A673 (cell line): ENCODE data around the gene MAPK11. TPM values are rescaled to one million over a fixed set of nuclear protein-coding genes. Genes with fewer than 3 reads are reported as not detected.

Experiments used
- BruUV-seq: library from RNA; stranded (reverse); fragments of 400-500 nt; replicated peaks from 2 replicates; lab custom pipeline; 2021; lab: Mats Ljungman, UMichigan
- CTCF ChIA-PET: fragments of 300-600 bp; sonication (Branson Sonifier 250); formaldehyde crosslinking; loops from one replicate; lab custom pipeline; 2022; ENCODE audit warnings: antibody characterized with exemption; lab: Charles Lee
- POLR2A ChIA-PET: fragments of 300-600 bp; sonication (Branson Sonifier 250); formaldehyde crosslinking; loops from one replicate; lab custom pipeline; 2022; ENCODE audit warnings: antibody characterized with exemption; ENCODE audit not compliant: low non-redundant PET; lab: Charles Lee
- DNase-seq: peaks from one replicate; pipeline ENCODE4 v3.0.0-alpha.2; 2015; ENCODE audit warnings: low spot score
- H3K27ac ChIP-seq: fragments of 200-600 bp; sonication (generic); 2 replicates; pipeline ENCODE4 v1.5.1; 2016; ENCODE audit warnings: mixed run types, low read depth, mild to moderate bottlenecking, mixed read lengths, antibody characterized with exemption, low read length; ENCODE audit not compliant: poor library complexity, severe bottlenecking
- H3K27me3 ChIP-seq: fragments of 200-600 bp; sonication (generic); replicated peaks from 2 replicates; pipeline ENCODE4 v1.6.1; 2017; ENCODE audit warnings: mixed run types, low read depth, mild to moderate bottlenecking, mixed read lengths, antibody characterized with exemption, low read length; ENCODE audit not compliant: insufficient read depth, poor library complexity
- H3K36me3 ChIP-seq: fragments of 200-600 bp; sonication (generic); 2 replicates; pipeline ENCODE4 v1.6.1; 2016; ENCODE audit warnings: mixed run types, mild to moderate bottlenecking, mixed read lengths, antibody characterized with exemption, low read length; ENCODE audit not compliant: insufficient read depth, poor library complexity, severe bottlenecking
- H3K4me1 ChIP-seq: fragments of 200-600 bp; sonication (generic); 2 replicates; pipeline ENCODE4 v1.6.1; 2017; ENCODE audit warnings: mixed run types, mild to moderate bottlenecking, mixed read lengths, antibody characterized with exemption, low read length; ENCODE audit not compliant: insufficient read depth, poor library complexity, severe bottlenecking
- H3K4me3 ChIP-seq: fragments of 200-600 bp; sonication (generic); 2 replicates; pipeline ENCODE4 v1.5.1; 2016; ENCODE audit warnings: low read depth, mixed run types, mild to moderate bottlenecking, mixed read lengths, low read length; ENCODE audit not compliant: poor library complexity, severe bottlenecking
- H3K9me3 ChIP-seq: fragments of 200-600 bp; sonication (generic); 2 replicates; pipeline ENCODE4 v1.6.1; 2016; ENCODE audit warnings: mixed run types, low read depth, mild to moderate bottlenecking, mixed read lengths, antibody characterized with exemption, low read length; ENCODE audit not compliant: poor library complexity, severe bottlenecking
- EZH2 ChIP-seq: fragments of 200-600 bp; sonication (generic); IDR thresholded peaks from 2 replicates; pipeline ENCODE4 v1.6.1; 2017; ENCODE audit warnings: borderline replicate concordance, low read depth, mild to moderate bottlenecking, mixed read lengths, antibody characterized with exemption, low read length; ENCODE audit not compliant: poor library complexity, severe bottlenecking
- intact Hi-C: fragments of 100-400 bp; cut with micrococcal nuclease; formaldehyde crosslinking; loops from one replicate; pipeline ENCODE4 v1.10.0; 2022; ENCODE audit not compliant: unreplicated experiment
- total RNA-seq: library from RNA; stranded (reverse); gene quantifications from 2 replicates; pipeline ENCODE4 v1.2.3, GENCODE V29; 2021
- TF ChIP-seq, protein P1 (sequence below): fragments of 300-800, 200-600 bp; sonication (generic); conservative IDR thresholded peaks from 2 replicates; pipeline ENCODE4 v1.5.1; 2017; ENCODE audit warnings: low read depth, mild to moderate bottlenecking, antibody characterized with exemption, low read length, moderate library complexity, mixed read lengths

Gene MAPK11
- total RNA-seq, 1 experiment from 2014 or later, result 5.4 TPM

DNA sequence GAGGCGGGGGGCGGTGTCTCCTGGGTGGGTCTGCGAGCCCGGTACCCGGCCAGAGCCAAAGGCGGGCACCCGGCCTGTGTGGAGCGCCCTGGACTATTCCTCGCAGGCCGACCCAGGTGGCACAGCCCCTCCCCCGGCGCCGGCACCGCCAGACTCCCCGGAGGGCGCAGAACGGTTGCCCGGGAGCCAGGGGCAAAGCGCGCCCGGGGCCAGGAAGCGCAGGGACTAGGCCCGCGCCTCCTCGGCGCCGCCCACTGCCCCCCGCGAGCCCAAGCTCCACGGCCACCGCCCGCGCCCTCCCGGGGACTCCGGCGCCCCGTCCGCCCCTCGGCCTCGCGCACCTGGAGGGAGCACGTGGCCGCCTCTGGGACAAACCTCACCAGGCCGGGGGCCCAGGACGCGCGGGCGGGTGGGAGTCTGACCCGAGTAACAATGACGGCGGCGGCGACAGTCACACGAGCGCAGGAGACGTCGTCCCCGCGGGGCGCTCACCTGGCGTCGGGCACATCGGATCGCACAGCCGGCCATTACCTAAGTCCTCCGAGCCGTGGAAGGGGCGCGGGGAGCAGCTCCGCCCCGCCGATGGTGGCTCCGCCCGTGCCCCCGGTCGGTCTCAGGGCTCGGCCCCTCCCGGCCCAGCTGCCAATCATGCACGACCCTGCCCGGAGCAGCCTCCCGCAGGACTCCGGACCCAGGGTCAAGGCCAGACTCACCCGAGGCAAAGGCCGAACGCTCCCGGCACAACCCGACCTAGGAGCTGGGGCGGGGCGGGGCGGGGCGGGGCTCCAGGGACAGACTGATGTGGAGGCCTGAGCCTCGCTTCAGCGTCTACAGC lies 29.8 kb upstream of the MAPK11 start:
- peaks cover 4% of the 10 kb centered on the region for H3K36me3 ChIP-seq
- no peak for TF ChIP-seq EZH2
- TF ChIP-seq, protein P1, sequence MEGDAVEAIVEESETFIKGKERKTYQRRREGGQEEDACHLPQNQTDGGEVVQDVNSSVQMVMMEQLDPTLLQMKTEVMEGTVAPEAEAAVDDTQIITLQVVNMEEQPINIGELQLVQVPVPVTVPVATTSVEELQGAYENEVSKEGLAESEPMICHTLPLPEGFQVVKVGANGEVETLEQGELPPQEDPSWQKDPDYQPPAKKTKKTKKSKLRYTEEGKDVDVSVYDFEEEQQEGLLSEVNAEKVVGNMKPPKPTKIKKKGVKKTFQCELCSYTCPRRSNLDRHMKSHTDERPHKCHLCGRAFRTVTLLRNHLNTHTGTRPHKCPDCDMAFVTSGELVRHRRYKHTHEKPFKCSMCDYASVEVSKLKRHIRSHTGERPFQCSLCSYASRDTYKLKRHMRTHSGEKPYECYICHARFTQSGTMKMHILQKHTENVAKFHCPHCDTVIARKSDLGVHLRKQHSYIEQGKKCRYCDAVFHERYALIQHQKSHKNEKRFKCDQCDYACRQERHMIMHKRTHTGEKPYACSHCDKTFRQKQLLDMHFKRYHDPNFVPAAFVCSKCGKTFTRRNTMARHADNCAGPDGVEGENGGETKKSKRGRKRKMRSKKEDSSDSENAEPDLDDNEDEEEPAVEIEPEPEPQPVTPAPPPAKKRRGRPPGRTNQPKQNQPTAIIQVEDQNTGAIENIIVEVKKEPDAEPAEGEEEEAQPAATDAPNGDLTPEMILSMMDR, result no peak
- no peaks in the 10 kb centered on the region for H3K9me3 ChIP-seq
- intact Hi-C loops, result no loop called here
- H3K27ac ChIP-seq, result peak overlapping the region; percentile 73
- H3K4me1 ChIP-seq, result peaks cover 74% of the 10 kb centered on the region
- BruUV-seq, result no TSS peak
- DNase-seq, result no peak
- H3K4me3 ChIP-seq, result peak overlapping the region; percentile 41
- no peaks in the 10 kb centered on the region for H3K27me3 ChIP-seq
- POLR2A ChIA-PET, result interaction anchor here (0.7 kb wide), 1 partner anchor 274 kb away, joined by 8 read pairs; no protein-coding TSS in a partner anchor
- CTCF ChIA-PET, result no interaction called here

DNA sequence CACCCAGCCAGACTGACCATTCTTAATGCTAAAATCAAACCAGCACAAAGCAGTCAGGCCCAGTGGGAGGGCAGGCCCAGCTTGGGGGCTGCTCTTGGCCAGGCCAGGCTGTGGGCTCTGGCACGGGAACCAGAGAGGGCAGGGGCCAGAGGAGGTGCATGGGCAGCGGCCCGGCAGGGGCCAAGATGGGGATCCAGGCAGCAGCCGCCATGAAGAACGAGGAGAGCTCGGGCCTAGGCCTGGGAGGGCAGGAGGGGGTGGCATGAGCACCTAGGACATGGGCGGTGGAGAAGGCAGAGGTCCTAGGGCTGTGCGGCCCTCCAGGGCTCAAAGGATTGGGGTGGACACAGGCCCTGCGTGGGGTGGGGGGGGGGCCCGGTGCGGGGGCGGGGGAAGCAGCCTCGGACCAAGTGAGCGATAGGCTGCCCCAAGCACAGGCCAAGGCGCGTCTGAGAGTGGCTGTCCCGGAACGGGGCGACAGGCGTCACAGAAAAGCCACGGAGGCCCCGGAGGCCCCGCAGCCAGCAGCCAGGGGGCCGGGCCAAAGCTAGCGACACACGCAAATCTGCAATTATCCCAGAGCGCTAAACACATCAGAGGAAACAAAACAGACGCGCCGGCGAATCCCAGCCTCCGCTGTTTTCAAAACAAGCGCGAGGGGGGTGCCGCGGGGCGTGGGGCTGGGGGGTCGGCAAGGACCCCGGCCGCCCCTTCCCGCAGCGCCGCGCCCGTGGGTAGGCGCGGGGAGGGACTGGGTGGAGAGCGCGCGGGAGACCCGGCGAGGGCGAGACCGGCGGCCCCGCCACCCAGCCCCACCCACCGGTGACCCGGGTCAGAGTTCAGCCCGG lies 29.0 kb upstream of the MAPK11 start:
- Histone ChIP-seq H3K27ac (peak overlapping the region; percentile 73), H3K36me3 (no peaks in the 10 kb centered on the region), H3K4me1 (peaks cover 74% of the 10 kb centered on the region), H3K27me3 (no peaks in the 10 kb centered on the region), H3K9me3 (no peaks in the 10 kb centered on the region), H3K4me3 (peak overlapping the region; percentile 41)
- peak; percentile 80 for DNase-seq
- POLR2A ChIA-PET, result interaction anchor here (0.7 kb wide), 1 partner anchor 275 kb away, joined by 8 read pairs; no protein-coding TSS in a partner anchor
- CTCF ChIA-PET, result no interaction called here
- TF ChIP-seq, protein P1, result no peak
- no peak for TF ChIP-seq EZH2
- intact Hi-C loops, result no loop called here
- BruUV-seq, result no TSS peak

DNA sequence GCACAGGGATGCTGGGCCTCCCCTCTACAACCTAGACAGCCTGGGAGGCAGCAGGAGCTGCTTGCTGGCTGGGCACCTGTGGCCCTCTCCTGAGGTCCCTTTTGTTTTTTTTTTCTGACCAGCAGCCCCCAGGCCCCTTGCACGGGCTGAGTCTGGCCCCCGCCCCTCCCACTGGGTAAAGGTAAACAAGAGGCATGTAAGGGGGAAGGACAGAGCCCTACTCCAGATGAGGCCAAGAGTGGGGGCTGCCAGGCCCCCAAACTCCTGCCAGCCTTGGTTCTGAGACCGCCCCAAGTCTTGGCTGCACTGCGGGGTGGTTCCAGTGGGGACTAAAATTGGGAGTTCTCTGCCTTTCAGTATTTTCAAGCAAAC lies 28.1 kb upstream of the MAPK11 start:
- CTCF ChIA-PET, result no interaction called here
- no peak for TF ChIP-seq EZH2
- TF ChIP-seq, protein P1, result no peak
- no peaks in the 10 kb centered on the region for H3K9me3 ChIP-seq
- BruUV-seq, result no TSS peak
- H3K27ac ChIP-seq, result peak overlapping the region; percentile 57
- H3K4me1 ChIP-seq, result peaks cover 74% of the 10 kb centered on the region
- POLR2A ChIA-PET, result no interaction called here
- H3K27me3 ChIP-seq, result no peaks in the 10 kb centered on the region
- H3K4me3 ChIP-seq, result no peak overlapping the region
- no peaks in the 10 kb centered on the region for H3K36me3 ChIP-seq
- no peak for DNase-seq
- intact Hi-C loops, result no loop called here
